ENCODE results near the gene PTP4A1. TPM values are rescaled to one million over a fixed set of nuclear protein-coding genes. Genes with fewer than 3 reads are reported as not detected.

PTP4A1 gene
- total and polyA plus RNA-seq, 2 of the 13 experiments (the other 11 are each of a cell fraction or from before 2014, with no cell fraction given) = 141 to 376 TPM

- TF ChIP-seq MLXIP (CRISPR knock-in tag; IDR thresholded peaks at IDR 0.05; ENCODE audit: borderline replicate concordance) (0 out of 2 replicates have a peak, but pooled peaks have one; percentile 45), CCDC6 (CRISPR knock-in tag; IDR thresholded peaks at IDR 0.05) (peak; percentile 57; the same call in 1 of the 2 replicates), DZIP1 (CRISPR knock-in tag; IDR thresholded peaks at IDR 0.05) (0 out of 2 replicates have a peak, but pooled peaks have one; percentile 53), ZNF556 (CRISPR knock-in tag; IDR thresholded peaks at IDR 0.05; ENCODE audit: borderline replicate concordance) (no peak; the same call in 1 of the 2 replicates), EHMT2 (IDR thresholded peaks at IDR 0.05; ENCODE audit: borderline replicate concordance, low read depth, low read length) (no peak), SRF (IDR thresholded peaks at IDR 0.05; ENCODE audit: low read depth, low read length) (no peak), GTF2F1 (IDR thresholded peaks at IDR 0.05; ENCODE audit: low read length) (no peak), ZNF281 (CRISPR knock-in tag; IDR thresholded peaks at IDR 0.05; ENCODE audit: borderline replicate concordance) (no peak)
Observed at GRCh38 chr6:63573076-63573898, 1.0 kb downstream of the PTP4A1 start (continued).
